PFSK-1 (cell line): ENCODE results near the gene MED12.

Experiments
- POLR2AphosphoS5 ChIP-seq: IDR thresholded peaks from 2 replicates; pipeline ENCODE4 v1.6.1; 2012; ENCODE audit warnings: low read depth, mild to moderate bottlenecking, control low read depth, low read length, moderate library complexity
- TAF1 ChIP-seq: IDR thresholded peaks from 2 replicates; pipeline ENCODE4 v1.6.1; 2012; ENCODE audit warnings: low read length, control low read depth, borderline replicate concordance; ENCODE audit not compliant: insufficient read depth

- no peak for TF ChIP-seq POLR2AphosphoS5
- no peak for TF ChIP-seq TAF1
Observed at GRCh38 chrX:71160475-71160874, 42.1 kb downstream of the MED12 start.
